OCI-LY7 (cell line): ENCODE measurements around the gene DNAH14.

ENCODE experiments used
- CTCF ChIP-seq: fragments of 200-600 bp; sonication (generic); conservative IDR thresholded peaks from 2 replicates; pipeline ENCODE4 v1.5.1; 2014; ENCODE audit warnings: mild to moderate bottlenecking, antibody characterized with exemption, low read length, moderate library complexity, mixed read lengths
- EZH2phosphoT487 ChIP-seq: fragments of 200-600 bp; sonication (generic); IDR thresholded peaks from 2 replicates; pipeline ENCODE4 v1.6.1; 2018; ENCODE audit warnings: low read depth, borderline replicate concordance, mild to moderate bottlenecking, mixed run types, antibody characterized with exemption, low read length, moderate library complexity, mixed read lengths

GRCh38 chr1:224959115-224959514 is 29.6 kb downstream of the DNAH14 start:
- TF ChIP-seq CTCF (no peak), EZH2phosphoT487 (no peak)
